Transverse colon (tissue), 4 donors: ENCODE results near the gene POLRMT.

Experiments used
- EP300 ChIP-seq: sonication (generic); formaldehyde crosslinking; IDR thresholded peaks from one replicate; pipeline ENCODE4 v1.6.1; 2017; ENCODE audit warnings: antibody characterized with exemption, low read depth
- POLR2A ChIP-seq: fragments of 450-650 bp; IDR thresholded peaks from one replicate; pipeline ENCODE4 v1.6.1; 2016; ENCODE audit warnings: antibody characterized with exemption, mild to moderate bottlenecking, moderate library complexity
- POLR2AphosphoS5 ChIP-seq, 3 donors: sonication (generic); formaldehyde crosslinking; IDR thresholded peaks; one replicate each; pipeline ENCODE4 v1.6.1; 2016; ENCODE audit warnings: antibody characterized with exemption in 3 of 3
- TF ChIP-seq, protein P1 (sequence below), 5 experiments: fragments of 200-600 bp in 3 of 5; fragments of 450-650 bp in 2 of 5; sonication (generic) in 3 of 5; IDR thresholded peaks; 1 replicate in 2 of 5; 2 replicates in 3 of 5; pipeline ENCODE4 v1.5.1; 2016 to 2017; ENCODE audit warnings: antibody characterized with exemption in 5 of 5, inconsistent platforms in 3 of 5, mild to moderate bottlenecking in 2 of 5, moderate library complexity in 1 of 5

- TF ChIP-seq, protein P1, sequence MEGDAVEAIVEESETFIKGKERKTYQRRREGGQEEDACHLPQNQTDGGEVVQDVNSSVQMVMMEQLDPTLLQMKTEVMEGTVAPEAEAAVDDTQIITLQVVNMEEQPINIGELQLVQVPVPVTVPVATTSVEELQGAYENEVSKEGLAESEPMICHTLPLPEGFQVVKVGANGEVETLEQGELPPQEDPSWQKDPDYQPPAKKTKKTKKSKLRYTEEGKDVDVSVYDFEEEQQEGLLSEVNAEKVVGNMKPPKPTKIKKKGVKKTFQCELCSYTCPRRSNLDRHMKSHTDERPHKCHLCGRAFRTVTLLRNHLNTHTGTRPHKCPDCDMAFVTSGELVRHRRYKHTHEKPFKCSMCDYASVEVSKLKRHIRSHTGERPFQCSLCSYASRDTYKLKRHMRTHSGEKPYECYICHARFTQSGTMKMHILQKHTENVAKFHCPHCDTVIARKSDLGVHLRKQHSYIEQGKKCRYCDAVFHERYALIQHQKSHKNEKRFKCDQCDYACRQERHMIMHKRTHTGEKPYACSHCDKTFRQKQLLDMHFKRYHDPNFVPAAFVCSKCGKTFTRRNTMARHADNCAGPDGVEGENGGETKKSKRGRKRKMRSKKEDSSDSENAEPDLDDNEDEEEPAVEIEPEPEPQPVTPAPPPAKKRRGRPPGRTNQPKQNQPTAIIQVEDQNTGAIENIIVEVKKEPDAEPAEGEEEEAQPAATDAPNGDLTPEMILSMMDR (IDR thresholded peaks at IDR 0.05), result no peak
- TF ChIP-seq EP300, result no peak
- TF ChIP-seq POLR2AphosphoS5 (IDR thresholded peaks at IDR 0.05), result peak in 1 of 3 donors; percentile 5
- TF ChIP-seq POLR2A, result no peak
These were observed 50.0 kb downstream of the POLRMT start for GRCh38 chr19:583198-583967.
